Measurements from ENCODE around the gene KRTAP10-1. TPM values are rescaled to one million over a fixed set of nuclear protein-coding genes. Genes with fewer than 3 reads are reported as not detected.

Gene KRTAP10-1
- total RNA-seq, 1 experiment from 2014 or later: 0.47 TPM

DNA sequence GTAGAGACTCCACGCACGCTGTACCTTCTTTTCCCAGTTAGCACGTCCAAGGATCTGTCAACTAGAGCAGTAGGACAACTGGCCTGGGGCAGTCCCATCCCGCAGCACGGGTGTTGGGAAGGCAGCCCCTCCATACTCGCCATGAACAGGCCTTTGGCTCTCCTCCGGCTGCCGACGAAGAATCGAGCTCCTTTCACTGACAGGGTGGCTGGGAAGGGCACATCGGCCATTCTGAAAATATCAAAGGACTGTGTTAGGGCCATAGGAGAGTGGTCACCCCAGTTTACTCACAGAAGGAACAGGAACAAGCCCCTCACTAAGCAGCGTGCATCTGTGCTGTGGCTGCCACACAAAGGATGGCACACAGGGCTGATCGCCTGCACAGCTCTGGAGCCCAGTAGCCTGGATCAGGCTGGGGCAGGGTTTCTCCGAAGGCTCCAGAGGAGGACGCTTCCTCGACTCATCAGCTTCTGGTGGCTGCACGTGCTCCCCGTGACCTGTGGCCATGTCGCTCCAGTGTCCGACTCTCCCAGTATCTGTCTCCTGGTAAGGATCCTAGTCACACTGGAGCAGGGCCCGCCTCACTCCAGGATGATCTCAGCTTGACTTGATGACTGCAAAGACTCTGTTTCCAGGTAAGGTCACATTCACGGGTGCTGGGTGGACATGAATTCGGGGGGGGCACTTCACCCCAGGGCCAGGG lies 8.9 kb downstream of the KRTAP10-1 start:
- H3K4me3 ChIP-seq (ENCODE audit: low read depth, low read length, poor library complexity, severe bottlenecking): no peak overlapping the region
- ChIA-PET CTCF (no interaction called here), POLR2A (ENCODE audit: low non-redundant PET) (no interaction called here)
- no peak for TF ChIP-seq EZH2 (IDR thresholded peaks at IDR 0.05; ENCODE audit: borderline replicate concordance, low read depth, low read length, poor library complexity, severe bottlenecking)
- TF ChIP-seq CTCF (conservative IDR thresholded peaks at IDR 0.05; ENCODE audit: low read depth, low read length): no peak
- no peak overlapping the region for H3K27ac ChIP-seq (ENCODE audit: low read depth, low read length, poor library complexity, severe bottlenecking)
- intact Hi-C loops (cut with micrococcal nuclease; ENCODE audit: unreplicated experiment): no loop called here
- BruUV-seq (replicated peaks): no TSS peak
- DNase-seq (ENCODE audit: low spot score): no peak
- no peaks in the 10 kb centered on the region for H3K36me3 ChIP-seq (ENCODE audit: insufficient read depth, low read length, poor library complexity, severe bottlenecking)
- no peaks in the 10 kb centered on the region for H3K27me3 ChIP-seq (replicated peaks; ENCODE audit: insufficient read depth, low read depth, low read length, poor library complexity)
- H3K9me3 ChIP-seq (ENCODE audit: low read depth, low read length, poor library complexity, severe bottlenecking): no peaks in the 10 kb centered on the region
- no peaks in the 10 kb centered on the region for H3K4me1 ChIP-seq (ENCODE audit: insufficient read depth, low read length, poor library complexity, severe bottlenecking)

GRCh38 chr21:44530221-44530902 lies 9.6 kb downstream of the KRTAP10-1 start:
- no peaks in the 10 kb centered on the region for H3K4me1 ChIP-seq (ENCODE audit: insufficient read depth, low read length, poor library complexity, severe bottlenecking)
- H3K9me3 ChIP-seq (ENCODE audit: low read depth, low read length, poor library complexity, severe bottlenecking): no peaks in the 10 kb centered on the region
- H3K4me3 ChIP-seq (ENCODE audit: low read depth, low read length, poor library complexity, severe bottlenecking): no peak overlapping the region
- POLR2A ChIA-PET (ENCODE audit: low non-redundant PET): no interaction called here
- H3K27ac ChIP-seq (ENCODE audit: low read depth, low read length, poor library complexity, severe bottlenecking): no peak overlapping the region
- no peaks in the 10 kb centered on the region for H3K27me3 ChIP-seq (replicated peaks; ENCODE audit: insufficient read depth, low read depth, low read length, poor library complexity)
- no TSS peak for BruUV-seq (replicated peaks)
- TF ChIP-seq CTCF (conservative IDR thresholded peaks at IDR 0.05; ENCODE audit: low read depth, low read length) (no peak), EZH2 (IDR thresholded peaks at IDR 0.05; ENCODE audit: borderline replicate concordance, low read depth, low read length, poor library complexity, severe bottlenecking) (no peak)
- CTCF ChIA-PET: no interaction called here
- H3K36me3 ChIP-seq (ENCODE audit: insufficient read depth, low read length, poor library complexity, severe bottlenecking): no peaks in the 10 kb centered on the region
- DNase-seq (ENCODE audit: low spot score): no peak
- intact Hi-C loops (cut with micrococcal nuclease; ENCODE audit: unreplicated experiment): no loop called here

GRCh38 chr21:44529503-44530125 lies 10.4 kb downstream of the KRTAP10-1 start:
- H3K27me3 ChIP-seq (replicated peaks; ENCODE audit: insufficient read depth, low read depth, low read length, poor library complexity): no peaks in the 10 kb centered on the region

More at GRCh38 chr21:44529503-44530125, 10.4 kb downstream of the KRTAP10-1 start:
- intact Hi-C loops (cut with micrococcal nuclease; ENCODE audit: unreplicated experiment): no loop called here
- Histone ChIP-seq H3K36me3 (ENCODE audit: insufficient read depth, low read length, poor library complexity, severe bottlenecking) (no peaks in the 10 kb centered on the region), H3K4me1 (ENCODE audit: insufficient read depth, low read length, poor library complexity, severe bottlenecking) (no peaks in the 10 kb centered on the region), H3K4me3 (ENCODE audit: low read depth, low read length, poor library complexity, severe bottlenecking) (no peak overlapping the region), H3K9me3 (ENCODE audit: low read depth, low read length, poor library complexity, severe bottlenecking) (no peaks in the 10 kb centered on the region), H3K27ac (ENCODE audit: low read depth, low read length, poor library complexity, severe bottlenecking) (no peak overlapping the region)
- POLR2A ChIA-PET (ENCODE audit: low non-redundant PET): no interaction called here
- BruUV-seq (replicated peaks): no TSS peak
- TF ChIP-seq CTCF (conservative IDR thresholded peaks at IDR 0.05; ENCODE audit: low read depth, low read length): no peak
- TF ChIP-seq EZH2 (IDR thresholded peaks at IDR 0.05; ENCODE audit: borderline replicate concordance, low read depth, low read length, poor library complexity, severe bottlenecking): no peak
- DNase-seq (ENCODE audit: low spot score): no peak
- CTCF ChIA-PET: no interaction called here

All from A673 (cell line).